Activated gamma-delta T cell treated with anti-CD3 and anti-CD28 coated beads, Interleukin-2, amount 50 U/mL, for 16 hours (primary cell): ENCODE data around the gene APH1B.

Source experiments
- DNase-seq: peaks from one replicate; pipeline ENCODE4 v3.0.0-alpha.2; 2020; ENCODE audit warnings: low read depth

The APH1B gene

DNA sequence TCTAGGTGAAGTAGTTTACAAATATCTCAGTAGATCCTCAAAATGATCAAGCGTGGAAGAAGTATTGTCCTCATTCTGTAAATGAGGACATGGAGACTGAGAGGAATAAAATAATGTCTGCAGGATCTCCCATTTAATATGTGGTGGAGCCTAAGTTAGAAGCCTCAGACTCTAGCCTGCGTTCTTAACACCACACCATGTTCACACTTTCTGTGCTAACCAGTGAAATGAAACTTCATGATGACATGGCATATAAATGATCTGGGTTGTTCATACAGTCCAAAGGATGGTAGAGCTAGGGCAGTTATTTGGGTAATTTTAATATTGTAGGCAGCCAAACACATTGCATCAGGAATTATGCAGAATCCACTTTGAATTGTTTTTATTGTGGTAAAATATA, 25.1 kb upstream of the APH1B start:
- DNase-seq: no peak

DNA sequence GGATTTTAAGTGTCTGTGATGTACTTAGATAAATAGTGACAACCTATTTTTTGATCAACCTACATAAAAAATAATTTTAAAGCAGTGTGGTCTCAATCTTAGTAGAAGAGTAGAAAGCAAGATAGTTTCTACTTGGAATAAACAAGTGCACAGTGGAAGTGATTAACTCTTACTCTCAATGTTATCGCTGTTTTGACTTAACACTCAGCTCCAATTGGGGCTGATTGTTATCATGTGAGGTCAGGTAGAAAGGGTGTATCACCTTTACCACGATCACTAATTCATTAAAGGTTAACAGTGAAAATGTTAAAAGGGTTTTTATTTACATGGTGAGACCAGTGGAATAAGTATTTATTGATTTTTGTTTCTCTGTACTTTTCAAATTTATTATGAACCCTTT, 22.4 kb upstream of the APH1B start:
- DNase-seq: no peak

DNA sequence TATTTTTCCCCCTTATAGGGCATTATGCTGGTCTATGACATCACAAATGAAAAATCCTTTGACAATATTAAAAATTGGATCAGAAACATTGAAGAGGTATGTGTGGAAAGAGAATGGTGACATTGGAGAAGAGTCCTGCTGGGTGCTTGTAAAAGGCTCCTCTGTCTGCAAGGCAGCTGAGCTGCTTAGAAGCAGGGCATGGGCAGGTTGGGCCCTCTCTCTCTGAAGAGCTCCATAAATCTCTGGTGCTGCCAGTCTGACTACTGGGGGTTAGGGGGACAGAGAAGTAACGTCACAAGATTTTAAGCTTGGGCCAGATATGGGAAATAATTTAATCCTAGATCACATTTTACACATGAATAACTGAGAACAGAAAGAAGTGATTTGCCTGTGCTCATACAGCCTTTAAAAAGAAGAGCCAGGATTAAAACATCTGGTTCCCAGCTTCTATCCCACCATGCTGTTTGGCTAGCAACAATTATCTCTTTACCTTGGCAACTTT, 21.9 kb upstream of the APH1B start:
- DNase-seq: no peak

DNA sequence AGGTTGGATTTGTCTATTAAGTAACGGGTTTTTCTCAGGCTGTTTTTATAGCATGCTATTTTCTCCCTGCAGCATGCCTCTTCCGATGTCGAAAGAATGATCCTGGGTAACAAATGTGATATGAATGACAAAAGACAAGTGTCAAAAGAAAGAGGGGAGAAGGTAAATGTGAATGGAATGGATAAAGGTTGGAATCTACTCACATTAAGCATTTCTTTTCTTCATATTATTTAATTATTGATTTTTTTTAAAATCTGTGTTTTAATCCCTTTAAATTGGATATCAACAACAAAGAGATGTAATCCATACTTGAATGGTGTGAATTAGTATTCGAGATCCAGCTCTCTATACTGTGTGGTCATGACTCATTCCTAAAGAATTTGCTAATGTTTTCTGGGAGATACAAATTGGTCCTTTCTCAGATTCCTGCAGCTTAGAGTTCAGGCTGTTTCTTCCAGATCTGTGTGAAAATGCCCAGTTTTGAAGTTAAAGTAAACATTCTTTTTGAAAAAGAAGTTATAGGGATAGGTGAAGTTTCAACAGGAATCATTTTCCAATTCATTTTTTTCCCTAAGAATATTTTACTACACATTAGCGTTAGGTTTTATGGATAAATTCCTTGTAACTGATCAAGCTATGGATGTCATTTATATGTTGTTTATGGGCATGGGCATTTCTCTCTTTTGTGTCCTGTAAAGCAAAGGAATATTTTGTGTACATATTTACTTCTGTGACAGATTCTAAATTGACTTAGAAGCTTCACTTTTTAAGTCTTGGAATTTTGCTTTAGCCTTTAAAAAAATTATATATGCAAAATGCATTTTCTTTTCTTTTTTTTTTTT, 20.8 kb upstream of the APH1B start:
- DNase-seq: no peak

DNA sequence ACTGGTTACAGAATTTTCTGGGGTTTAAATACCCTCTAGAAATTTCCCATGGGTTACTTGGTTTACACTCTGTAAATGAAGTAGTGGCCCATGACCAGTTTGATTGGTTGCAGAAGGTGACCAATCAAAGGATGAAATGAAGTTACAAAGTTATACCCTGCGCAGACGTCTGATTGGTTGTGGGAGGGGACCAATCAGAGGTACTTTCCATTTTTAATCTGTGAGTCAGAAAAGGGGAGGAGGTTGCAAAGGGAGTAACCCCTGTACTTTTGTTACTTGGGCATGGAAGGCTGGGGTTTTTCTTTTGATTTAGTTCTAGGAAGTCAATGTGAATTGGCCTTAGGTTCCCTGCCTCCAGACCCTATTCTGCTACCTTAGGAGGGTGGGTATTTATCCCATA, 18.7 kb upstream of the APH1B start:
- no peak for DNase-seq

DNA sequence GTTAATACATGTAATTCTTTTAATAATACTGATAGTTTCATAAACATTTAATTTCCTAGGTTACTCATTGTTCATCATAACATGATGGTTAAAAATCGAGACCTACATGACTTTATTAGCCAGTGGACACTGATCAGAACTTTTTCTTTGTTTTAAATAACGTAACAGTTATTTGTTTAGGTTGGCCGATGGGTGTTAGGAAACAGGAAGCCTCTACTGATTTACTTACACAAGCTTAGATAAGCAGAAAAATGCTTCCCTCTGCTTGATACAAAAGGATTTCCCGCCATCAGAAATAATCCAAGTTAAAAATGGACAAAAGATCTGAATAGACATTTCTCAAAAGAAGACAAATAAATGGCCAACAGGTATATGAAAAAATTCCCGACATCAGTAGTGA, 16.6 kb upstream of the APH1B start:
- DNase-seq: no peak

DNA sequence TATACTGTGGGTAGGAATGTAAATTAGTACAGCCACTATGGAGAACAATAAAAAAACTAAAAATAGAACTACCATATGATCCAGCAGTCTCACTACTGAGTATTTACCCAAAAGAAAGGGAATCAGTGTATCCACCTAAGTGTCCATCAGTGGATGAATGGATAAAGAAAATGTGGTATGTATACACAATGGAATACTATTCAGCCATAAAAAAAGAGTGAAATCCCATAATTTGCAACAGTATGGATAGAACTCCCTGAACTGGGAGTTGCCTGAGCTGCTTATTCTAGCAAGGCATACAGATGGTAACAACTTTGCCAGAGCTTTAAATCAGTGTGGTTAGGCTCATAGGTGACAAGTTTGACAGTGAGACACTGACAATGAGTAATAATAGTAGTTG, 16.1 kb upstream of the APH1B start:
- DNase-seq: no peak

DNA sequence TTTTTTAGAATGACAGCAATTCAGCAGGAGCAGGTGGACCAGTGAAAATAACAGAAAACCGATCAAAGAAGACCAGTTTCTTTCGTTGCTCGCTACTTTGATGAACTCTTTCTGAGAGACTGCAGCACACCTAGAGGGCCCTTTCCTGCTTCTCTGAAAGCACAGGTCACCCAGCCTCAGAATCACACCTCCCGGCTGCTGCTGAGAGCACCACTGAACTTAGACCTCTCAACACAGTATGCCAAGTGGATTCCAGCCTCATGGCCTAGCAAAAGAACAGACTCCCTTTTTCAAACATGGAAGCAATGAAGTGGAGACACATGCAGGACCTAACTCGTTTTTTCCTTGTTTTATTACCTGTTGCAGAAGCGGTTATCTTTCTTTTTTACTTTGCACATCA, 13.9 kb upstream of the APH1B start:
- no peak for DNase-seq

DNA sequence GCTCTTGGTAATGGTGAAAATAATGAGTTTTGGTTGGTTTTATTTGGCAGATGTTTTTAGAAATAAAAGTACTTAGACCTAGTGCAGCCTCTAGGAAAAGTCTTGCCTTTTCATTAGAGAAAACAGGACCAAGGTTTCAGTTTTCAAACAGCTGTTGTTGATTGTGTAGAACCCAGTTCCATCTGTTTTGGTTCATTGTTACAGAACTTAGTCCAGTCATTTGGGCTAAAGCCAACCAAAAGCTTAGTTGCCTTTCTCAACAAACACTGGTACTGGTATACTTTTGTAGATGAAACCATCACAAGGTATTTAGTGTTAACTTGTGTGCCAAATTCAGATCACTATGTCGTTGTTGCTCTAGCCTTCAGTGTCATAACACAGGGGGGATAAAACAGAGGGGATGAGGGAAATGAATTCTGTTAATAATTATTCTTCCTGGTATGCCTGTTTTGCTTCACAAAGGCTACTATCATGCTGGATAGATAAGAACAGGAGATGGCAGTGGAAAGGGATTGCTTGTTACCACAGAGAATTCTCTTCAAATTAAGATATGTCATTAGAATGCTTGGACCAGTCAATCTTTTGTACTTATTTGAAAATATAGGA, 12.6 kb upstream of the APH1B start:
- DNase-seq: no peak

DNA sequence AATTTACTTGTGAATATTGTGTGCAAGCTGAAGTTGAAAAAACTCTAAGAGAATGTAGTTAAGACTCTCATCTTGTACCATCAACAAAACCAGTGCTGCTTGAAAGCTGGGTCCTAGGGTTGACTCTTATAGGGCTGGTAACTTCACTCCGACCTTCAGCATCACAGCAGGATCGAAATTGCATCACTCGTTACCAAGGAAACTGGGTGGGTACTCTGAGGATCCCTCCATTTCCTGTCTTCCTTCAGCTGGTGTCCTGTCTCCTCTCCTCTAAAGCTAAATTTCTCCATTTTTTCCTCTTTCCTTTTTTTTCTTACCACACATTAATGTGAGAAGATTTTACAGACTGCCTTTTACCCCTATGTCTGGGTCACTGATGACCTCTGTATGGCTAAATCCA, 3.0 kb upstream of the APH1B start:
- DNase-seq: no peak

DNA sequence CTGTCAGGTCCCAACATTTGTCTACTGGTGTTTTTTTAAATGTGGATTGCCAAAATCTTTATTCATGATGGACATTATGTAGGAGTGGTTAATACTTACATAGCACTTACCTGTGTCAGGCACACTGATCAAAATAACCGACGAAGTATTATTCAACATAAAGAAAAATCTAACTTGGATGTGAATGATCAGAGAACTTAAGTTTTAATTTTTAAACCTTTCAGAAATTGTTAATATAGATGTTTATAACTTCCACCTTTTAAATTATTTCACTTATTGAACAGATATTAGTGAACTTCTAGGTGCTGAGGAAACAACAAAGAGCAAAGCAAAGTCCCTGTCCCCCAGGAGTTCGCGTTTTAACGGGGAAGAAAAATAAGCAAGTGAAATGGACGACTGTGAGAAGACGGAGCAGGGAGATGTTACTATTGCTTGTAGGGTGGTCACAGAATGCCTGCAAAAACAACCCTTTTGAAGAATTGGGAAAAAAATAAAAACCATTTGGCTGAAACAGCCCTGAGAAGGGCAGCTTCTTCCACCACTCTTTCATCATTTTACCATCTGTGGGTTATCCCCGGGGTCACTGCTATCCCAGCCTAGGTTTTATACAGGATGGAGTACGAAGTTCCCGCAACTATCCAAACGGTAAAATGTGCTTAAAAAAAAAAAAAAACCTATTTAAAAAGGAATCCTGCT, 915 bp upstream of the APH1B start:
- DNase-seq: no peak

DNA sequence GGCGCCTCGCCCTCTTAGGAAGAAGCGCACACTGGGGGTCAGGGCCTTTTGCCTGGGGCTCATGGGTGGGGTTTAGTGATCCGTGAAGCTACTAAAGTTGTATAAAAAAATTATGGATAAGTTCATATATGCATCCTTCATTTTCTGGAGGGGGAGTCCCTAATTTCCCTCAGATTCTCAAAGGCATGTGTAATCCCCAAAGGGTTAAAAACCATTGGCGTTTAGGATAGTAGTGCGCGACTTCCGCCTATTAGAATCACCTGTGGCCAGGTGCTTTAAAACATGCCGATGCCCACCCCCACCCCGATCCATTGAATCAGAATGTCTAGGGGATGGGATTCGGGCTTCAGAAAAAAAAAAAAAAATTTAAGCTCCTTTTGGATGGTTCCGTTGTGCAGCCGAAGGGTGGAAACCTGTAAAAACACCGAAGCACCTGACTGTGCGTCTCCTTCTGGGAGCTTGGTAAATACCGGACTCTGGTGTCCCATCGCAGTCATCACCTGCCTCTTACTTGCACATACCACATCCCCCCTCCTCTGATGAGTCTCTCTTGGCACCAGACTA, 570 bp downstream of the APH1B start:
- DNase-seq: no peak

DNA sequence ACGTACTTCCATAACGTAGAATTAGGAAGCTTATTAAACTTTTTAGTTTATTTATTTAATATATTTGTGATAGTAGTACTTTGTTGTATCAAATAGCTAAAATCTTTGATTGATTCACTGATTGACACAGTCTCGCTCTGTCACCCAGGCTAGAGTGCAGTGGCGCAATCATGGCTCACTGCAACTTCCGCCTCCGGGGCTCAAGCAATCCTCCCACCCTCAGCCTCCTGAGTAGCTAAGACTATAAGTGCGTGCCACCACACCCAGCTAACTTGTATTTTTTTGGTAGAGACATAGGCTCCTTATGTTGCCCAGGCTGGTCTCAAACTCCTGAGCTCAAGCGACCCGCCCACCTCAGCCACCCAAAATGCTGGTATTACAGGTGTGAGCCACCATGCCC, 5.7 kb downstream of the APH1B start:
- DNase-seq: no peak

DNA sequence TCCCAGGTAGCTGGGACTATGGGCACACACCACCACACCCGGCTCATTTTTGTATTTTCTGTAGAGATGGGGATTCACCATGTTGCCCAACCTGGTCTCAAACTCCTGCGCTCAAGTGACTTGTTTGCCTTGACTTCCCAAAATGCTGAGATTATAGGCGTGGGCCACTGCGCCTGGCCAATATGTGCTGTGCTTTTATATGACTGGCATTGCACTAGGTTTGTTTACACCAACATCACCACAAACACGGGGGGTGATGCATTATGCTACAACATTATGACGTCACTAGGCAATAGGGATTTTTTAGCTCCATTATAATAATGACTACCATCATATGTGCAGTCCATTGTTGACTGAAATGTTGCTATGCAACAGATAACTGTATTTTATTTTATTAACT, 6.9 kb downstream of the APH1B start:
- DNase-seq: no peak

DNA sequence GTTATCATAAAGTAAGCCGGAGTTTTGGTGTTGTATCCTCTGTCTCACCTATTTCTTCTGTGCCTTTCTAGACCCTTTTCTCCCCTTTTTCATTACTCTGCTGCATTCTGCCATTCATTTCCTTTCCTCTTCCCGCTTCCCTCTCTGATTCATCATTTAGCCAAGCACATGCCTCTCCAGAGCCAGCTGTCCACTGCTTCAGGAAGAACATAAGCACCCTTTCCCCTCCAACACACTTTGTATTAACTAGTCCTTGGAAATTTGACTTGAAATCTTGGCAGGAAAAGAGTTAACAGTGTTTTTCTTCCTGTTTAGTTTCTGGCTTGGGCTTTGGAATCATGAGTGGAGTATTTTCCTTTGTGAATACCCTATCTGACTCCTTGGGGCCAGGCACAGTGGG, 9.7 kb downstream of the APH1B start:
- DNase-seq: no peak

DNA sequence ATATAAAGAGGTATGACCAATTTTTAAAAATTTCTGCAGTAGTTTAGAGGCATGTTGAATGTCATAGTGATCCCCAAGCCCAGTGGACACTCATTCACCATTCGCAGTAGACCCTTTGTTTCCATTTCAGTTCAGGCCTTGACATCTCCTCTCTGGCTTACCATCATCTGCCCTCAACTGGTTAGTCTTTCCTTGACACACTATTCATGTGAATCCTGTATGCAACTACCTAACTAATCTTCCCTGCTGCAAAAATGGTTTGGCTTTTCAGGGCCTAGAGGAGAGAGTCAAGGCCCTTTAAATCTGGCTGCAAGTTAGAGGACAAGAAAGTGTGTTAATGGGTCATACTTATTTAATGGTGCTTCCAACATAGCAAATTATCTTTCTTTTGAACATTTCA, 10.9 kb downstream of the APH1B start:
- DNase-seq: no peak

DNA sequence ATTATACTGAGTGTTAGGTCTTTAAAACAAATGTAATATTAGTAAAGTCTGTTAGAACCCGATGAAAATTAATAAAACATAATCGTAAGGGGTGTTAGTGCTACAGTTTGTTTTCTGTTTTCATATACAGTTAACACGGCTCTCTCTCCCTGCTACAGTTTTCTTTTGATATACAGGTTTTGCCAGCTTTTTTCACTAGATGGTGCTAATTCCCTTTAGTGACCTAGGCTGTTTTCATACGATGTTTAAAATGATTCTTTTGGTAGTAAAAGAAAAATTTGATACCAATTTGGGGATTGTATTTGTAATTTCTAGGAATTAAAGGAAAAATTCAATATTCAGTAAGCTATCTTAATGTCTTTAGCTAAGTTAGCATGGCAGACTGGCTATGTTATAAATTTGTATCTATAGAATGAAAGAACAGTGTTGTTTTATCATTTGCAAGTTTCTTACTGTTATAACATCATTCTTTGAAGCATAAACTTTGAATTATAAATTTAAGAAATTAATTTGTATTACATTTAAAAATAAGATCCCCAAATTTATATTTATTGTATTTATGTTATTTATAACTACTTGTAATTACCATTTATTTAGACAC, 11.5 kb downstream of the APH1B start:
- no peak for DNase-seq

DNA sequence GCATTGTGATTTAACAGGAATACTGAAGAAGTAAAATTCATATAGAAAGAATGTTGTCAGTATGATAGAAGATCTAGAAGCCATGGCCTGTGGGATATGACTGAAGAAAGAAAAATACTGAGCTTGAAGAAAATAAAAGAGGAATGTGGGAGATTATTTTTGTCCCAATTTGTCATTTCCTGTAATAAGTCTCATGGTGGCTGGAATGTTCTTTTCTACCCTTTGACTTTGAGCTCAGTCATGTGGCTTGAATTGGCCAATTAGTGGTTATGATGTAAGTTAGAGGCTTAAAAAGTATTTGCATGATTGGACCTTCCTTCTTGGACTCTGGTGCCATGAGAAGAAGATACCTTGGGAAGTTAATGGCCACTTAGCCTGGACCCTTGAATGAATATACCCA, 14.1 kb downstream of the APH1B start:
- DNase-seq: no peak

DNA sequence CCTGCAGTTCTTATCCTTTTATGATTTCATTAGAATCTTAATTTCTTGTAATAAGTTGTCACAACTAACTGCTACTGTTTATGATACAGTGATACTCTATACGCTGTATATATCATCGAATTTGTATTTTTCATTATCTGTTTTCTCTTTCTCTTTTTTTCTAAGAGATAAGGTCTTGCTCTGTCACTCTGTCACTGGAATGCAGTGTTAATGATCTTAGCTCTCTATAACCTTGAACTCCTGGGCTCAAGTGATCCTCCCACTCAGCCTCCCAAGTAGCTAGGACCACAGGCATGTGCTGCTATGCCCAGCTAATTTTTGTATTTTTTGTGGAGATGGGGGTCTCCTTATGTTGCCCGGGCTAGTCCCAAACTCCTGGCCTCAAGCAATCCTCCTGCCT, 14.8 kb downstream of the APH1B start:
- DNase-seq: no peak

DNA sequence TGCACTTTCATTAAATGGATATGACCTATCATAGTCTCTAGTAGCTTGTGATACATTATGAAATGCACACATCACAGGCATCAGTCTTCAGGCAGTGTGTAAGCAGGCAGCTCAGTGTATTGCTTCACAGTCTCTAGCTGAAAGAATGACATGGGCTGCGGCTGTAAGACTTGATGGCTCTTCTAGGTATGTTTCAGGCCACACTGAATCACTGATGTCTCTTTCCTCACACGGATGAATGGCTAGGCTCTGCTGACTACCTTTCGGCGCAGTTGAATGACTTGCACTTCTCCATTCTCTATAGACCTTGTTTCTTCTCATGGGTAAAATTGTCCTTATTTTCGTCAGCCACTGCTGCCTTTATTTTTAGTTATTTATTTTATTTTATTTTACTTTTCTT, 15.4 kb downstream of the APH1B start:
- DNase-seq: no peak

DNA sequence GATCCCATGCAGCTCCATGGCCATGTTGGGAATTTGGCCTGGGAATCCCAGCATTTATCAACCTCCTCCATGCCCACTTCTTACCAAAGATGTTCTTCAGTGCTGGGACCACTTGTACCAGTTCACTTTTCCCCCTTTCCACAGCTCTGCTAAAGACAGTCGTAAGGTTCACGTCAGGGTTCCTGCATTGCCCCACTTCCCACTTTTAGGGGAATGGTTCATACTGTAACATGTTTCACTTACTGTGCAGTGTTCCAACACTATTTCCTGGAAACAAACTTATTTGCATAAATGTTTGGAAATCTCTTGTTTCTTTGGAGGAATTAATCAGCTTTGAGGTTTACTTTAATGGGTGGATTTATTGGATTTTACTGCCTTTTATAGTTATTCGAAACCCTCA, 17.0 kb downstream of the APH1B start:
- DNase-seq: no peak

DNA sequence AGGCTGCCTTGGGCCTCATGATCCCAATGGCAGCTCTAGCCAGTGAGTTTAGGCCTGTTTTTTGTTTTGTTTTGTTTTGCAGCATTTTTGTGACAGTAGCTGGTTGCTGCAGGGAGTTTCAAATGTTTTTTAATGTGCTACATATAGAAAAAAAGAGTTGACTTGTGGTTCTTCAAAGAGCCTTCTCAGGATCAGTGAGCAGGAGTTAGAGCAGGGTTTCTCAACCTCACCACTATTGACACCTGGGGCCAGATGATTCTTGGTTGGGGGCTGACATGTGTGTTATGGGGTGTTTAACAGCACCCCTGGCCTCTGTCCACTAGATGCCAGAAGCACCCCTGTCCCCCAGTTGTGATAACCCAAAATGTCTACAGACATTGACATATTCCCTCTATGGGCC, 17.9 kb downstream of the APH1B start:
- no peak for DNase-seq

DNA sequence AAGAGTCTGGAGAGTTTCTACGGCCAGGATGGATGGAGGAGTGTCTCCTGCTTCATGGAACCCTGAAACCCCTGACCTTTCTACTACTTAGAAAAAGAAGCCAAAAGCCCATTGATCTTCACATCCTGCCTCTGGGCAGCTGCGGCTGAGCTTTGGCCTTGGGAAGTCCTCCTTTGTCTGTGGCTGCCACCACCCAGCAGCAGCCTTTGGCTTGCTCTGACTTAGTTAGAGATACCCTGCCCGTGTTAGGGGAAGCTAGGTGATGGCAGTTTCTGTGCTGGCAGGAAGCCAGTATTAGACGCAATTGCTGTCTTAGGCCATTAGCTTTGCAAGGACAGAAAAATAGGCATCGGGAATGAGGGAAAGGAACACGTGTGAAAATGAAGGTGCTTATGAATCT, 18.8 kb downstream of the APH1B start:
- DNase-seq: no peak
